Testis (tissue), 3 donors: ENCODE data around the gene BEGAIN. TPM values are rescaled to one million over a fixed set of nuclear protein-coding genes. Genes with fewer than 3 reads are reported as not detected.

ENCODE experiments used
- DNase-seq: peaks from one replicate; pipeline ENCODE4 v3.0.0-alpha.2; 2019
- H3K27ac ChIP-seq, 2 donors: fragments of 200-600 bp; sonication (generic); one replicate each; pipeline ENCODE4 v1.5.1; 2019
- H3K27me3 ChIP-seq: fragments of 200-600 bp; sonication (generic); one replicate; pipeline ENCODE4 v1.5.1; 2019
- H3K36me3 ChIP-seq: fragments of 200-600 bp; sonication (generic); one replicate; pipeline ENCODE4 v1.5.1; 2017; ENCODE audit warnings: low read depth; ENCODE audit errors: missing control alignments
- H3K4me1 ChIP-seq: fragments of 200-600 bp; sonication (generic); one replicate; pipeline ENCODE4 v1.5.1; 2019
- H3K4me3 ChIP-seq, 2 donors: fragments of 200-600 bp; sonication (generic); one replicate each; pipeline ENCODE4 v1.5.1; 2017 to 2019
- H3K9me3 ChIP-seq: fragments of 200-600 bp; sonication (generic); one replicate; pipeline ENCODE4 v1.5.1; 2017
- CTCF ChIP-seq, 3 experiments: fragments of 450-650 bp in 2 of 3; fragments of 200-600 bp in 1 of 3; sonication (generic) in 1 of 3; IDR thresholded peaks; one replicate each; pipeline ENCODE4 v1.5.1; 2016 to 2019; ENCODE audit warnings: antibody characterized with exemption in 3 of 3, mild to moderate bottlenecking in 2 of 3, moderate library complexity in 1 of 3
- POLR2A ChIP-seq: fragments of 450-650 bp; IDR thresholded peaks from one replicate; pipeline ENCODE4 v1.6.1; 2017; ENCODE audit warnings: antibody characterized with exemption, mild to moderate bottlenecking, moderate library complexity
- WGBS, 2 donors: methylation state at CpG; one replicate each; pipeline ENCODE4 v1.1.5; 2018; 5-methylcytosine and 5-hydroxymethylcytosine counted together
- intact Hi-C: fragments of 100-400 bp; cut with DNase I; formaldehyde crosslinking; loops from one replicate; pipeline ENCODE4 v1.15.1; 2023; ENCODE audit warnings: low total_unique reads
- polyA plus RNA-seq: library from polyadenylated mRNA; stranded (reverse); fragments of 350-450 nt; fragmentation: Illumina TruSeq; extraction: RNeasy Lipid Tissue Mini Kit (QIAGEN cat#74804); gene quantifications from one replicate; pipeline ENCODE4 v1.2.3, GENCODE V29; 2014; ENCODE audit warnings: low read depth, low replicate concordance; ENCODE audit not compliant: insufficient read depth
- total RNA-seq, 2 donors: library from RNA; depleted of rRNA; stranded (reverse); fragments of >200 nt; gene quantifications; one replicate each; pipeline ENCODE4 v1.2.3, GENCODE V29; 2016

The BEGAIN gene
- total and polyA plus RNA-seq, 3 donors from 2014 or later: 4.5 to 7.6 (median 6.9) TPM

- no peak for TF ChIP-seq CTCF (IDR thresholded peaks at IDR 0.05)
- TF ChIP-seq POLR2A: no peak
- Histone ChIP-seq H3K27ac (no peak overlapping the region), H3K4me3 (no peak overlapping the region), H3K27me3 (no peaks in the 10 kb centered on the region), H3K4me1 (no peaks in the 10 kb centered on the region), H3K36me3 (no peaks in the 10 kb centered on the region), H3K9me3 (no peaks in the 10 kb centered on the region)
- no peak for DNase-seq
- intact Hi-C loops: no loop called here
- WGBS, 2 donors: 92 to 96% methylated on average over 6 to 9 of the region's 9 CpGs
These were observed 26.7 kb downstream of the BEGAIN start for GRCh38 chr14:100560471-100560870.

GRCh38 chr14:100559455-100559854 is 27.8 kb downstream of the BEGAIN start:
- Histone ChIP-seq H3K27me3 (no peaks in the 10 kb centered on the region), H3K4me3 (no peak overlapping the region), H3K4me1 (no peaks in the 10 kb centered on the region), H3K36me3 (no peaks in the 10 kb centered on the region), H3K9me3 (no peaks in the 10 kb centered on the region), H3K27ac (no peak overlapping the region)
- no peak for DNase-seq
- WGBS, 2 donors: 51 to 95% methylated on average over 3 to 9 of the region's 9 CpGs
- no peak for TF ChIP-seq CTCF (IDR thresholded peaks at IDR 0.05)
- intact Hi-C loops: no loop called here

- H3K9me3 ChIP-seq: no peaks in the 10 kb centered on the region
- 97% methylated on average over 8 of the region's 8 CpGs; no CpG with 5 or more reads in 1 of the 2 donors for WGBS, 2 donors
- peaks cover 2% of the 10 kb centered on the region for H3K4me1 ChIP-seq
- no peak for TF ChIP-seq POLR2A
- no peak for TF ChIP-seq CTCF (IDR thresholded peaks at IDR 0.05)
- intact Hi-C loops: no loop called here
- no peak for DNase-seq
- no peaks in the 10 kb centered on the region for H3K27me3 ChIP-seq
- H3K4me3 ChIP-seq: no peak overlapping the region
- no peak overlapping the region for H3K27ac ChIP-seq
- H3K36me3 ChIP-seq: no peaks in the 10 kb centered on the region
These were observed 28.3 kb downstream of the BEGAIN start for GRCh38 chr14:100558966-100559365.

- no peak for TF ChIP-seq POLR2A
- TF ChIP-seq CTCF (IDR thresholded peaks at IDR 0.05): no peak
- Histone ChIP-seq H3K4me3 (no peak overlapping the region), H3K9me3 (no peaks in the 10 kb centered on the region), H3K4me1 (peaks cover 5% of the 10 kb centered on the region), H3K27me3 (no peaks in the 10 kb centered on the region), H3K27ac (no peak overlapping the region), H3K36me3 (no peaks in the 10 kb centered on the region)
- intact Hi-C loops: no loop called here
- 92 to 94% methylated on average over 11 of the region's 11 CpGs for WGBS, 2 donors
- DNase-seq: no peak
These were observed 29.0 kb downstream of the BEGAIN start for GRCh38 chr14:100558226-100558625.

GRCh38 chr14:100557658-100558057 is 29.6 kb downstream of the BEGAIN start:
- Histone ChIP-seq H3K9me3 (no peaks in the 10 kb centered on the region), H3K4me3 (no peak overlapping the region), H3K27me3 (no peaks in the 10 kb centered on the region), H3K27ac (no peak overlapping the region), H3K36me3 (no peaks in the 10 kb centered on the region), H3K4me1 (peaks cover 5% of the 10 kb centered on the region)
- intact Hi-C loops: no loop called here
- no peak for DNase-seq
- 82 to 84% methylated on average over 11 of the region's 11 CpGs for WGBS, 2 donors
- TF ChIP-seq POLR2A (no peak), CTCF (IDR thresholded peaks at IDR 0.05) (no peak)
